GM12892 (cell line): ENCODE measurements around the gene ACTA2.

Source experiments
- POLR2A ChIP-seq: IDR thresholded peaks from 2 replicates; pipeline ENCODE4 v1.6.1; 2011; ENCODE audit warnings: low read depth, low read length, control low read depth
- TAF1 ChIP-seq: IDR thresholded peaks from 2 replicates; pipeline ENCODE4 v1.6.1; 2011; ENCODE audit warnings: low read depth, mild to moderate bottlenecking, control low read depth, low read length, borderline replicate concordance

GRCh38 chr10:88980247-88980646, 27.7 kb upstream of the ACTA2 start:
- TF ChIP-seq TAF1 (no peak), POLR2A (no peak)
